H9 (cell line): ENCODE results near the gene DNER. TPM values are rescaled to one million over a fixed set of nuclear protein-coding genes. Genes with fewer than 3 reads are reported as not detected.

Experiments used
- DNase-seq: peaks from one replicate; pipeline ENCODE4 v3.0.0-alpha.2; 2017
- H2AFZ ChIP-seq: one replicate; pipeline ENCODE4 v1.6.1; 2013; ENCODE audit warnings: mild to moderate bottlenecking, low read length, control low read depth, moderate library complexity
- H2AK5ac ChIP-seq: 2 replicates; pipeline ENCODE4 v1.6.1; 2013; ENCODE audit warnings: low read length, control low read depth, mixed read lengths; ENCODE audit not compliant: insufficient read length
- H2BK120ac ChIP-seq: one replicate; pipeline ENCODE4 v1.6.1; 2013; ENCODE audit warnings: low read depth, mild to moderate bottlenecking, low read length, control low read depth, inconsistent platforms; ENCODE audit not compliant: poor library complexity, severe bottlenecking
- H2BK12ac ChIP-seq: 2 replicates; pipeline ENCODE4 v1.6.1; 2013; ENCODE audit warnings: low read length, control low read depth, mixed read lengths, low read depth; ENCODE audit not compliant: insufficient read length
- H2BK15ac ChIP-seq: 2 replicates; pipeline ENCODE4 v1.6.1; 2013; ENCODE audit warnings: low read depth, low read length, control low read depth
- H2BK20ac ChIP-seq: one replicate; pipeline ENCODE4 v1.6.1; 2013; ENCODE audit warnings: low read depth, mild to moderate bottlenecking, low read length, control low read depth, inconsistent platforms; ENCODE audit not compliant: poor library complexity, severe bottlenecking
- H2BK5ac ChIP-seq: 2 replicates; pipeline ENCODE4 v1.6.1; 2013; ENCODE audit warnings: low read length, control low read depth, mixed read lengths; ENCODE audit not compliant: insufficient read length
- H3K14ac ChIP-seq: 2 replicates; pipeline ENCODE4 v1.6.1; 2013; ENCODE audit warnings: low read length, control low read depth; ENCODE audit not compliant: insufficient read depth
- H3K18ac ChIP-seq: 2 replicates; pipeline ENCODE4 v1.6.1; 2013; ENCODE audit warnings: low read depth, mild to moderate bottlenecking, mixed read lengths, low read length, control low read depth; ENCODE audit not compliant: insufficient read length
- H3K23ac ChIP-seq: 2 replicates; pipeline ENCODE4 v1.6.1; 2013; ENCODE audit warnings: low read length, control low read depth, mixed read lengths, low read depth; ENCODE audit not compliant: insufficient read length
- H3K23me2 ChIP-seq: 2 replicates; pipeline ENCODE4 v1.6.1; 2013; ENCODE audit warnings: low read depth, mild to moderate bottlenecking, mixed read lengths, low read length, control low read depth; ENCODE audit not compliant: insufficient read length, poor library complexity, severe bottlenecking
- H3K27ac ChIP-seq: 2 replicates; pipeline ENCODE4 v1.5.1; 2013; ENCODE audit warnings: low read length, control low read depth, mixed read lengths, low read depth; ENCODE audit not compliant: insufficient read length
- H3K27me3 ChIP-seq: 2 replicates; pipeline ENCODE4 v1.6.1; 2013; ENCODE audit warnings: low read length, control low read depth, inconsistent platforms; ENCODE audit not compliant: insufficient read depth
- H3K4ac ChIP-seq: 2 replicates; pipeline ENCODE4 v1.6.1; 2013; ENCODE audit warnings: low read depth, mild to moderate bottlenecking, control low read depth, inconsistent platforms, low read length, moderate library complexity
- H3K4me1 ChIP-seq: 2 replicates; pipeline ENCODE4 v1.6.1; 2013; ENCODE audit warnings: low read length, control low read depth, inconsistent platforms; ENCODE audit not compliant: insufficient read depth
- H3K4me2 ChIP-seq: 2 replicates; pipeline ENCODE4 v1.6.1; 2013; ENCODE audit warnings: low read length, control low read depth, mixed read lengths; ENCODE audit not compliant: insufficient read length, insufficient read depth
- H3K56ac ChIP-seq: 2 replicates; pipeline ENCODE4 v1.6.1; 2013; ENCODE audit warnings: low read depth, mild to moderate bottlenecking, mixed read lengths, low read length, control low read depth; ENCODE audit not compliant: insufficient read length
- H3K79me1 ChIP-seq: 2 replicates; pipeline ENCODE4 v1.6.1; 2013; ENCODE audit warnings: low read depth, mild to moderate bottlenecking, moderate library complexity, low read length, control low read depth, inconsistent platforms; ENCODE audit not compliant: insufficient read depth, poor library complexity, severe bottlenecking
- H3K79me2 ChIP-seq: 2 replicates; pipeline ENCODE4 v1.6.1; 2013; ENCODE audit warnings: low read length, control low read depth, inconsistent platforms; ENCODE audit not compliant: insufficient read depth
- H3K9ac ChIP-seq: 2 replicates; pipeline ENCODE4 v1.6.1; 2013; ENCODE audit warnings: low read length, control low read depth, mixed read lengths; ENCODE audit not compliant: insufficient read length; ENCODE audit errors: extremely low read depth
- H3K9me3 ChIP-seq: one replicate; pipeline ENCODE4 v1.6.1; 2013; ENCODE audit warnings: low read depth, low read length, inconsistent platforms; ENCODE audit not compliant: control insufficient read depth
- H3T11ph ChIP-seq: one replicate; pipeline ENCODE4 v1.6.1; 2013; ENCODE audit warnings: mild to moderate bottlenecking, low read length, control low read depth, inconsistent platforms
- H4K20me1 ChIP-seq: one replicate; pipeline ENCODE4 v1.6.1; 2013; ENCODE audit not compliant: control insufficient read depth, insufficient read length, insufficient read depth
- H4K5ac ChIP-seq: 2 replicates; pipeline ENCODE4 v1.6.1; 2013; ENCODE audit warnings: low read depth, mild to moderate bottlenecking, mixed read lengths, low read length, control low read depth; ENCODE audit not compliant: insufficient read length
- H4K8ac ChIP-seq: replicated peaks from 2 replicates; pipeline ENCODE4 v1.6.1; 2013; ENCODE audit warnings: low read length, control low read depth, mixed read lengths, low read depth; ENCODE audit not compliant: insufficient read length
- H4K91ac ChIP-seq: 2 replicates; pipeline ENCODE4 v1.6.1; 2013; ENCODE audit warnings: low read depth, mild to moderate bottlenecking, moderate library complexity, mixed read lengths, low read length, control low read depth; ENCODE audit not compliant: insufficient read length
- H3K27ac Mint-ChIP-seq, 3 experiments: 2 replicates in 2 of 3; 3 replicates in 1 of 3; pipeline ENCODE4 v1.8.0; 2020 to 2021; ENCODE audit warnings: mixed read lengths in 3 of 3, mild to moderate bottlenecking in 1 of 3, moderate library complexity in 1 of 3
- H3K27me3 Mint-ChIP-seq: 2 replicates; pipeline ENCODE4 v1.8.0; 2021; ENCODE audit warnings: low read depth, mild to moderate bottlenecking, moderate library complexity, mixed read lengths
- H3K36me3 Mint-ChIP-seq, 3 experiments: 2 replicates in 2 of 3; 3 replicates in 1 of 3; pipeline ENCODE4 v1.8.0; 2020 to 2021; ENCODE audit warnings: low read depth in 3 of 3, mixed read lengths in 3 of 3; ENCODE audit not compliant: insufficient read depth in 1 of 3
- H3K4me1 Mint-ChIP-seq, 2 experiments: 2 replicates each; pipeline ENCODE4 v1.8.0; 2020; ENCODE audit warnings: mixed read lengths in 2 of 2
- H3K4me3 Mint-ChIP-seq, 2 experiments: 2 replicates in 1 of 2; 3 replicates in 1 of 2; pipeline ENCODE4 v1.8.0; 2020 to 2021; ENCODE audit warnings: mild to moderate bottlenecking in 2 of 2, mixed read lengths in 2 of 2, moderate library complexity in 1 of 2
- H3K9me3 Mint-ChIP-seq, 2 experiments: 2 replicates in 1 of 2; 3 replicates in 1 of 2; pipeline ENCODE4 v1.8.0; 2020; ENCODE audit warnings: mild to moderate bottlenecking in 2 of 2, mixed read lengths in 2 of 2, moderate library complexity in 1 of 2
- WGBS: extraction: QIAGEN DNeasy Blood & Tissue Kit; methylation state at CpG from one replicate; pipeline ENCODE4 v1.1.7; 2013; ENCODE audit warnings: missing lambda C conversion rate, low lambda C conversion rate, mixed read lengths; ENCODE audit not compliant: insufficient read length; ENCODE audit errors: extremely low coverage; 5-methylcytosine and 5-hydroxymethylcytosine counted together
- total RNA-seq: library from RNA; stranded (reverse); gene quantifications from 2 replicates; pipeline ENCODE4 v1.2.1, GENCODE V29; 2021
- TF ChIP-seq, protein P1 (sequence below): fragments of 200-600 bp; sonication (generic); conservative IDR thresholded peaks from 3 replicates; pipeline ENCODE4 v1.8.0; 2021; ENCODE audit warnings: antibody characterized with exemption, mild to moderate bottlenecking

The DNER gene
- total RNA-seq, 1 experiment from 2014 or later: 1.0 TPM

DNA sequence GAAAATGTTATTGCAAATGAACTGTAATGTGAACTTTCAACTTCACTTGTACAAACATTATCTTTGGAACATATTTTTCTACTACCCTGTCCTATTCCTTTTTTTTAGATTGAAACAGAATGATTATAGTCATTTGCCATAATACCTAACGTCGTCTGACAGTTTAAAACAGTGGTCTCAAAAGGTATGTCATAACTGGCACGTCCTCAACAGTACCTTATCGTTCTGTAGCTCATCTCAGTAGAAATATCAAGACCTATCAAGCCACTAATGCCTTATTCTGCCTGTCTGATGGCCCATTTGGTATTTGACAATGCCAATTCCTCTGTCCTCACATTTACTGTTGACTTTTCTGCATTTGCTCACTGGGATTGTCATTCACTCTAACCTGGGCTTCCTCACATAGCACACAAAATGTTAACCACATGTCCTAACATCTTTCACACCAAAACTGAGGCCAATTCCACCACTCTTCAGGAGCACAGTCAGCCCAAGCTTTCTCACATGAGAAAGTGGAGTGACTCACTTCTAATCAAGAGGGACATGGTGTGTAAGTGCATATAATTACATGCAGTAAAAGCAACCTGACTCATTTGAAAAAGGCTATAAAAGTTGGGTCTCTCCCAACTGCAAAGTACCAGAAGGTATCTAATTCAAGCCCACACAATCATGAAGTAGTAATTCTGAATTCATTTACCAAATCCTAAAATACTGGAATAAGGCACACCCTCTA is 34.8 kb downstream of the DNER start:
- Histone ChIP-seq H3K23ac (no peak overlapping the region), H2BK15ac (no peak overlapping the region), H3K18ac (no peak overlapping the region), H4K20me1 (no peaks in the 10 kb centered on the region), H3K4me1 (no peaks in the 10 kb centered on the region), H3K27me3 (no peaks in the 10 kb centered on the region), H3K4ac (no peak overlapping the region), H4K91ac (no peak overlapping the region), H3K4me2 (no peak overlapping the region), H4K8ac (no peak overlapping the region), H3T11ph (no peak overlapping the region), H2BK5ac (no peak overlapping the region), H3K9me3 (no peaks in the 10 kb centered on the region), H3K56ac (no peak overlapping the region), H2BK120ac (no peak overlapping the region), H3K79me1 (no peaks in the 10 kb centered on the region), H3K27ac (no peak overlapping the region), H3K9ac (no peak overlapping the region), H3K79me2 (no peaks in the 10 kb centered on the region), H2AK5ac (no peak overlapping the region), H2AFZ (no peak overlapping the region), H2BK12ac (no peak overlapping the region), H4K5ac (no peak overlapping the region), H3K14ac (no peak overlapping the region), H2BK20ac (no peak overlapping the region), H3K23me2 (no peaks in the 10 kb centered on the region)
- no peak for DNase-seq
- TF ChIP-seq, protein P1, sequence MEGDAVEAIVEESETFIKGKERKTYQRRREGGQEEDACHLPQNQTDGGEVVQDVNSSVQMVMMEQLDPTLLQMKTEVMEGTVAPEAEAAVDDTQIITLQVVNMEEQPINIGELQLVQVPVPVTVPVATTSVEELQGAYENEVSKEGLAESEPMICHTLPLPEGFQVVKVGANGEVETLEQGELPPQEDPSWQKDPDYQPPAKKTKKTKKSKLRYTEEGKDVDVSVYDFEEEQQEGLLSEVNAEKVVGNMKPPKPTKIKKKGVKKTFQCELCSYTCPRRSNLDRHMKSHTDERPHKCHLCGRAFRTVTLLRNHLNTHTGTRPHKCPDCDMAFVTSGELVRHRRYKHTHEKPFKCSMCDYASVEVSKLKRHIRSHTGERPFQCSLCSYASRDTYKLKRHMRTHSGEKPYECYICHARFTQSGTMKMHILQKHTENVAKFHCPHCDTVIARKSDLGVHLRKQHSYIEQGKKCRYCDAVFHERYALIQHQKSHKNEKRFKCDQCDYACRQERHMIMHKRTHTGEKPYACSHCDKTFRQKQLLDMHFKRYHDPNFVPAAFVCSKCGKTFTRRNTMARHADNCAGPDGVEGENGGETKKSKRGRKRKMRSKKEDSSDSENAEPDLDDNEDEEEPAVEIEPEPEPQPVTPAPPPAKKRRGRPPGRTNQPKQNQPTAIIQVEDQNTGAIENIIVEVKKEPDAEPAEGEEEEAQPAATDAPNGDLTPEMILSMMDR: no peak
- Mint-ChIP-seq H3K4me3 (no peak overlapping the region), H3K27ac (no peak overlapping the region), H3K4me1 (no peaks in the 10 kb centered on the region), H3K27me3 (peaks cover 6% of the 10 kb centered on the region), H3K9me3 (no peaks in the 10 kb centered on the region), H3K36me3 (no peaks in the 10 kb centered on the region)
- WGBS: no CpG with 5 or more reads among the region's 4 CpGs
